Measurements from ENCODE around the gene ABI1. TPM values are rescaled to one million over a fixed set of nuclear protein-coding genes. Genes with fewer than 3 reads are reported as not detected.

The ABI1 gene
- total RNA-seq, 1 experiment from 2014 or later: 33.9 TPM

DNA sequence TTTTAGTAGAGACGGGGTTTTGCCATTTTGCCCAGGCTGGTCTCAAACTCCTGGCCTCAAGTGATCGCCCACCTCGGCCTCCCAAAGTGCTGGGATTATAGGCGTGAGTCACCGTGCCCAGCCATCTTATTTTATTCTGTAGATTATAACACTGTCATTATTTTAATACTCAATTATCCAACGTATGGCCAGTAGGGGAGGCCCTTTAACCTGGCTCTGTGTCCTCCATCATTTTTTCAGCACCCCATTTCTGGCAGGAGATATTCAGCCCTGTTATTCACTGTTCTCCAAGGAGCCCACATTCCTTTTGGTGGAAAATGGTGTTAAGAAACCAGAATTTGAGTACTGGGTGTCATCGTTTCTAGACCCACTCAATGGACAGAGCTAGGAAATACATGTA lies 131.8 kb downstream of the ABI1 start:
- TF ChIP-seq FOXP4 (CRISPR knock-in tag; IDR thresholded peaks at IDR 0.05) (no peak), E2F5 (CRISPR knock-in tag; IDR thresholded peaks at IDR 0.05) (no peak), HMGXB4 (CRISPR knock-in tag; IDR thresholded peaks at IDR 0.05) (no peak), SP1 (CRISPR knock-in tag; conservative IDR thresholded peaks at IDR 0.05) (no peak), ZNF416 (CRISPR knock-in tag; IDR thresholded peaks at IDR 0.05) (no peak), TEAD4 (CRISPR knock-in tag; IDR thresholded peaks at IDR 0.05) (no peak), ATF3 (CRISPR knock-in tag; conservative IDR thresholded peaks at IDR 0.05) (no peak), GABPB1 (CRISPR knock-in tag; IDR thresholded peaks at IDR 0.05) (no peak), AR (CRISPR knock-in tag; IDR thresholded peaks at IDR 0.05) (no peak), TP53 (CRISPR knock-in tag; IDR thresholded peaks at IDR 0.05) (no peak), ZNF263 (CRISPR knock-in tag; IDR thresholded peaks at IDR 0.05; ENCODE audit: low read depth) (no peak), ZBTB21 (CRISPR knock-in tag; IDR thresholded peaks at IDR 0.05; ENCODE audit: borderline replicate concordance) (no peak), OVOL2 (CRISPR knock-in tag; IDR thresholded peaks at IDR 0.05; ENCODE audit: borderline replicate concordance) (no peak), HMGA2 (CRISPR knock-in tag; IDR thresholded peaks at IDR 0.05) (no peak), SOX15 (CRISPR knock-in tag; IDR thresholded peaks at IDR 0.05) (no peak), MAX (CRISPR knock-in tag; IDR thresholded peaks at IDR 0.05) (no peak)
- TF ChIP-seq, protein P1, sequence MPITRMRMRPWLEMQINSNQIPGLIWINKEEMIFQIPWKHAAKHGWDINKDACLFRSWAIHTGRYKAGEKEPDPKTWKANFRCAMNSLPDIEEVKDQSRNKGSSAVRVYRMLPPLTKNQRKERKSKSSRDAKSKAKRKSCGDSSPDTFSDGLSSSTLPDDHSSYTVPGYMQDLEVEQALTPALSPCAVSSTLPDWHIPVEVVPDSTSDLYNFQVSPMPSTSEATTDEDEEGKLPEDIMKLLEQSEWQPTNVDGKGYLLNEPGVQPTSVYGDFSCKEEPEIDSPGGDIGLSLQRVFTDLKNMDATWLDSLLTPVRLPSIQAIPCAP (CRISPR knock-in tag; IDR thresholded peaks at IDR 0.05): no peak
- DNase-seq (ENCODE audit: low spot score): no peak
- no peak overlapping the region for H3K27ac Mint-ChIP-seq
- no peak overlapping the region for H3K4me3 Mint-ChIP-seq
- peaks cover 5% of the 10 kb centered on the region for H3K4me1 Mint-ChIP-seq
- ChIA-PET POLR2A (no interaction called here), CTCF (interaction anchor here (1.0 kb wide), 1 partner anchor 153 kb away, joined by 11 read pairs; no protein-coding TSS in a partner anchor)
- no peaks in the 10 kb centered on the region for H3K9me3 Mint-ChIP-seq
- no peak for ATAC-seq
- peaks cover 47% of the 10 kb centered on the region for H3K36me3 Mint-ChIP-seq
- no peaks in the 10 kb centered on the region for H3K27me3 Mint-ChIP-seq (ENCODE audit: low read depth)

DNA sequence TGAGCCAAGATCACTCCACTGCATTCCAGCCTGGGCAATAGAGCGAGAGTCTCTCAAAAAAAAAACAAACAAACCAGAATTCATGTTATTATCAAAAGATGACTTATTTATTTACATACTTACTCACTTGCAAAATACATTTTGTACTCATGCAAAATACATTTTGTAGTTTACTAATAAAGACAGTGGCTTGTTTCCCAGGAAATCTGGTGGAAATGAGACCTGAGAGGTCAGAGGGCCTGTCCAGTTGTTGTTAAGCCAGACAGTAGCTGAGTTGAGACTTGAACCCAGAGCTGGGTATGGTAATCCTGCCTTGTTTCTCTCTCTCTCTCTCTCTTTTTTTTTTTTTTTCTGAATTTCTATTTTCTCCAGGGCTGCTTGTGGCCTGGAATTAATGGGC lies 133.8 kb downstream of the ABI1 start:
- no peak overlapping the region for H3K4me3 Mint-ChIP-seq
- DNase-seq (ENCODE audit: low spot score) (no peak), ATAC-seq (no peak)
- TF ChIP-seq, protein P1 (CRISPR knock-in tag; IDR thresholded peaks at IDR 0.05): no peak
- TF ChIP-seq FOXJ3 (CRISPR knock-in tag; IDR thresholded peaks at IDR 0.05; ENCODE audit: borderline replicate concordance): no peak
- no peaks in the 10 kb centered on the region for H3K9me3 Mint-ChIP-seq
- POLR2A ChIA-PET: no interaction called here
- H3K27me3 Mint-ChIP-seq (ENCODE audit: low read depth): no peaks in the 10 kb centered on the region
- peaks cover 37% of the 10 kb centered on the region for H3K36me3 Mint-ChIP-seq
- H3K27ac Mint-ChIP-seq: no peak overlapping the region
- CTCF ChIA-PET: interaction anchor here (0.6 to 4.9 kb wide), 11 partner anchors 11 to 392 kb away, joined by 3 to 83 read pairs (median 6); no protein-coding TSS in a partner anchor
- no peaks in the 10 kb centered on the region for H3K4me1 Mint-ChIP-seq
